Raji (cell line): ENCODE data around the gene EPHA3.

ENCODE experiments used
- POLR2A ChIP-seq: IDR thresholded peaks from 2 replicates; pipeline ENCODE4 v1.6.1; 2011; ENCODE audit warnings: low read depth, low read length, control low read depth; ENCODE audit not compliant: insufficient read depth

EPHA3 gene

DNA sequence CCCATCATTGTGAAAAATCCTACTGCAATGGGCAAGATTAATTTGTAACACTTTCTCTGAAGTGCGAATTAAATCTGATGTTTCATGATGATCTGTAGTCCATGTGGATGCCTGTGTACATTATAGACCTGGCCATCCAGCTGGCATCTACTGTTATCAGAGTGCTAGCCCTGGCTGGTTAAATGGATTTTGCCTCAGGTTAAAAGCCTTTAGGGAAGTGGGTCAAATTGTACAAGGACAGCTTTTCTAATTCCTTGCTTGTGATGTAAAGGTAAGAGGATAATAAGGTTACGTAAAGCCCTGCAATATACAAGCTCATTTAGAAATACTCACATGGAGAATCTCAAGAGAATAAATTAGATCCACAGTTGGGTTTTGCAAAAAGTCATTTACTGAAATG lies 138.2 kb downstream of the EPHA3 start:
- no peak for TF ChIP-seq POLR2A

DNA sequence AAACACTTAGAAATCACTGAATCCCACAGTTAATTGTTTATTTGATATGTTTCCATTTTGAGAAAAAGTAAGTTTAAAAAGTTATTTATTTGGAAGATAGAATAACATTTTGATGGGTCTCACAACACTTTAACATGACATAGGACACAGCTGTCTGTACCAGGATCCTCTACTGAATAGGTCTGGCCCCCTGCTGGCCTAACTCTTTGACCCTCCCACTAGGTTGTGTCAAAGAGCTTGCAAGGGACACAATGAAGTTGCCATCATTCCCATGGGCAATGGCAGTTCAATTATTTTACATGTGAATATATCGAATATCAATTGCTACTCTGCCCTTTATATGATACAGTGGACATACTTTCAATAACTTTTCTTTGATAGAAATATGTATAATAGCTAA lies 138.9 kb downstream of the EPHA3 start:
- TF ChIP-seq POLR2A = no peak

- TF ChIP-seq POLR2A = no peak
Measured at GRCh38 chr3:89250742-89251141, 143.3 kb downstream of the EPHA3 start.

DNA sequence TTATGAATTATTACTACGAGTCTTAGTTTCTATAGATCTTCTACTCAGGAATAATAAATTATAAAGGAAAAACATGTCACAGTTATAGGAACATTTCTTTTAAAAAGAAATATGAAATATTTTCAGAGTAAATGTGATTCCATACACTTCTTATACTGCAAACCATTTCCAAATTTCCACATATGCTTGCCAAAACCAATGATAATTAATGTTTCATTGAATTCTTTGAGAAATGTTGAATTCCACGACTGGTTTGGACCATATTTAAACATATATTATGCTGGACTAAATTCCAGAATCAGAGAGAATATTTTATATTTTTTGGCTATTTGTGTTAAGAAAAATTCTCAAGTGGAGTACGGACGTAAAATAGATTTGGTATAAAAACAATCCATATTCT lies 144.6 kb downstream of the EPHA3 start:
- no peak for TF ChIP-seq POLR2A

DNA sequence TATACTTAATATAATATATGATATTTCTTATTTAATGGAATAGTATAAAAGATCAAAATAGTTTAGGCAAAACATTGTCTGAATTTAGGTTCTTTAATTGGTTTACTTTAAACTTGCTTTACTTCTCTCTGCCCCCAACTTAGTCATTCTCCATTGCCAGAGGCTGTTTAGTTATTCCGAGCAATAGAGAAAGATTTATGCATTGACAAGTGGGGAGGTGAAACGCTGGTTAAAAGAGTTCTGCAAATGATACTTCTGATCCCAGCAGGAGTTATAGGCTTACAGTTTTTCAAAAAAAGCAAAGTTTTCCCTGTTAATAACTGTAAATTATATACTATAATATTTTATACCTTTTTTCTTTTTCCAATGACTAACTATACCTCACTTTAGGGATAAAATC lies 145.4 kb downstream of the EPHA3 start:
- TF ChIP-seq POLR2A = no peak

- TF ChIP-seq POLR2A = no peak
Measured at GRCh38 chr3:89256395-89256794, 149.0 kb downstream of the EPHA3 start.

- no peak for TF ChIP-seq POLR2A
Measured at GRCh38 chr3:89256882-89257281, 149.5 kb downstream of the EPHA3 start.

DNA sequence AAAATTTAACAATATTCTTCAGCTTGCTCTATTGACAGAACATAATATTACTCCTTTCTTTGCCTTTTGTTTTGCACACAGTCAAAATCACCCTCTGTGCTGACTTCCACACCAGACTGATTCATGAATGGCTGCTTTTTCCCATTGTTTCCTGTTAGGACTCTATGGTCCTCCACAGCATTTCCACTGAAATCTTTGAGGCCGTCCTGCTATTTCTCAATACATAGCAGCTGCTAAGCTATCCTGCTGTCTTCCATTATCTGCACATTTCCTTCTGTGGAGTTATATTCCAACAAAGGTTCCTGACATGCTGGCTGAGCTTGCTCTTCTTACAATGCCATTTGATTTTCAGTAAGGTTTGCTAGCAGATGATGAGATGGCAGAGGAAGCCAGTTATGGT lies 153.3 kb downstream of the EPHA3 start:
- TF ChIP-seq POLR2A = no peak

GRCh38 chr3:89261673-89262072 lies 154.3 kb downstream of the EPHA3 start:
- no peak for TF ChIP-seq POLR2A

GRCh38 chr3:89262309-89262929 lies 155.0 kb downstream of the EPHA3 start:
- no peak for TF ChIP-seq POLR2A

- TF ChIP-seq POLR2A = no peak
Measured at GRCh38 chr3:89264037-89264560, 156.7 kb downstream of the EPHA3 start.

GRCh38 chr3:89266074-89266473 lies 158.7 kb downstream of the EPHA3 start:
- TF ChIP-seq POLR2A = no peak

- no peak for TF ChIP-seq POLR2A
Measured at GRCh38 chr3:89268059-89268458, 160.6 kb downstream of the EPHA3 start.

DNA sequence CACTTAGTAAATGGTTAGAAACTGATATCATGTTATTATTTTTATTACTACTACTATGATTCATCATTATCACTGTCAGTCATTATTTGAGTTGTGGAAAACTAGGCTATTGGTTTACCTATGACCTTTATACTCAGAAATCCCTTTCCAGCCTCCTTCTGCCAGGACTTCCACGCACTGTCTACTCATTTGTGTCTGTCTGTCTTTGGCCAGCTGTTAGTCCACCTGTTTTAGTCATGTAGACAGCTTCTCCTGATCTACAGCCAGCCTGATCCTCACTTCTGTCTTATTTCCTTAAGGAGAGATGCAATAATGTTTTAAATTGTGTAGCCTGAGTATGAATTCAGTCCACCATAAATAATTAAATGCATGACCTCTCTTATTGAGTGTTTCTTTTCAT lies 162.8 kb downstream of the EPHA3 start:
- TF ChIP-seq POLR2A = no peak

GRCh38 chr3:89275001-89275400 lies 167.6 kb downstream of the EPHA3 start:
- TF ChIP-seq POLR2A = no peak

GRCh38 chr3:89276116-89276515 lies 168.7 kb downstream of the EPHA3 start:
- no peak for TF ChIP-seq POLR2A
